CD4-positive, alpha-beta T cell (primary cell): ENCODE measurements around the gene SLC9A4. TPM values are rescaled to one million over a fixed set of nuclear protein-coding genes. Genes with fewer than 3 reads are reported as not detected.

Source experiments
- ATAC-seq: fragments of 200-7000 bp; cut with Tn5 transposase; one replicate; pipeline ENCODE4 v1.10.0; 2022; ENCODE audit warnings: mild to moderate bottlenecking; ENCODE audit not compliant: poor library complexity
- CTCF ChIA-PET: fragments of 350-600 bp; sonication (Branson Sonifier 250); formaldehyde crosslinking; loops from one replicate; lab custom pipeline; 2021; ENCODE audit warnings: antibody characterized with exemption, inconsistent platforms; lab: Charles Lee
- POLR2A ChIA-PET: fragments of 350-600 bp; sonication (Branson Sonifier 250); formaldehyde crosslinking; loops from one replicate; lab custom pipeline; 2021; ENCODE audit warnings: antibody characterized with exemption, inconsistent platforms; lab: Charles Lee
- DNase-seq, 14 experiments: peaks; one replicate each; pipeline ENCODE4 v3.0.0-alpha.2; 2013 to 2020; ENCODE audit warnings: mixed read lengths in 2 of 14
- H3K27ac ChIP-seq, 2 donors: one replicate each; pipeline versions ENCODE4 v1.5.1 to v1.7.0; 2013; ENCODE audit warnings: low read length in 2 of 2, low read depth in 1 of 2, mild to moderate bottlenecking in 1 of 2
- H3K27me3 ChIP-seq, 2 experiments: 1 replicate in 1 of 2; 2 replicates in 1 of 2; pipeline versions ENCODE4 v1.6.1 to v1.7.0; 2013; ENCODE audit warnings: low read length in 2 of 2, control low read depth in 1 of 2, mild to moderate bottlenecking in 1 of 2, moderate library complexity in 1 of 2; ENCODE audit not compliant: insufficient read depth in 2 of 2, control insufficient read depth in 1 of 2
- H3K36me3 ChIP-seq: one replicate; pipeline ENCODE4 v1.6.1; 2013; ENCODE audit warnings: low read length, control low read depth; ENCODE audit not compliant: insufficient read depth
- H3K4me1 ChIP-seq: one replicate; pipeline ENCODE4 v1.6.1; 2013; ENCODE audit warnings: low read length, control low read depth; ENCODE audit not compliant: insufficient read depth
- H3K4me3 ChIP-seq: one replicate; pipeline ENCODE4 v1.5.1; 2013; ENCODE audit warnings: mild to moderate bottlenecking, low read length, moderate library complexity
- H3K9me3 ChIP-seq, 2 experiments: 1 replicate in 1 of 2; 2 replicates in 1 of 2; pipeline versions ENCODE4 v1.6.1 to v1.7.0; 2013; ENCODE audit warnings: low read length in 2 of 2, mild to moderate bottlenecking in 2 of 2, control low read depth in 1 of 2, moderate library complexity in 1 of 2; ENCODE audit not compliant: control insufficient read depth in 1 of 2, insufficient read depth in 1 of 2
- H3K27ac Mint-ChIP-seq: one replicate; pipeline ENCODE4 v1.8.0; 2020; ENCODE audit warnings: mixed read lengths
- H3K27me3 Mint-ChIP-seq: one replicate; pipeline ENCODE4 v1.8.0; 2021; ENCODE audit warnings: mixed read lengths
- H3K36me3 Mint-ChIP-seq: one replicate; pipeline ENCODE4 v1.8.0; 2021; ENCODE audit warnings: low read depth, mixed read lengths
- H3K4me1 Mint-ChIP-seq: one replicate; pipeline ENCODE4 v1.8.0; 2021; ENCODE audit warnings: low read depth, mixed read lengths
- H3K4me3 Mint-ChIP-seq: one replicate; pipeline ENCODE4 v1.8.0; 2020; ENCODE audit warnings: mild to moderate bottlenecking, mixed read lengths
- H3K9me3 Mint-ChIP-seq: one replicate; pipeline ENCODE4 v1.8.0; 2020; ENCODE audit warnings: mixed read lengths
- CTCF ChIP-seq: fragments of 200-600 bp; IDR thresholded peaks from one replicate; pipeline ENCODE4 v1.8.0; 2022; ENCODE audit warnings: antibody characterized with exemption, mild to moderate bottlenecking
- intact Hi-C, 2 experiments: fragments of 100-400 bp; cut with DNase I in 1 of 2; cut with micrococcal nuclease in 1 of 2; formaldehyde crosslinking; loops; one replicate each; pipeline versions ENCODE4 v1.15.1 to v1.9.0; 2023 to 2025; cut with DNase I, micrococcal nuclease
- total RNA-seq, 174 experiments: library from RNA in 2 of 174; stranded (reverse) in 2 of 174; gene quantifications; one replicate each; pipeline ENCODE4 v1.2.3 and lab custom pipeline; 2021 to 2026

Gene SLC9A4
- total RNA-seq, 2 experiments from 2014 or later = not detected

GRCh38 chr2:102498414-102498813 lies 25.4 kb downstream of the SLC9A4 start:
- no peaks in the 10 kb centered on the region for H3K4me1 Mint-ChIP-seq
- Histone ChIP-seq H3K27ac (no peak overlapping the region), H3K4me1 (no peaks in the 10 kb centered on the region), H3K9me3 (no peaks in the 10 kb centered on the region), H3K36me3 (no peaks in the 10 kb centered on the region), H3K27me3 (peaks cover 2 to 7% of the 10 kb centered on the region in 2 experiments), H3K4me3 (no peak overlapping the region)
- no peaks in the 10 kb centered on the region for H3K9me3 Mint-ChIP-seq
- ChIA-PET POLR2A (no interaction called here), CTCF (no interaction called here)
- peaks cover 9% of the 10 kb centered on the region for H3K27me3 Mint-ChIP-seq
- no peak overlapping the region for H3K4me3 Mint-ChIP-seq
- no peaks in the 10 kb centered on the region for H3K36me3 Mint-ChIP-seq
- no peak for TF ChIP-seq CTCF
- DNase-seq = no peak
- no peak overlapping the region for H3K27ac Mint-ChIP-seq
- intact Hi-C loops = no loop called here
- ATAC-seq = no peak

- no peak overlapping the region for H3K27ac Mint-ChIP-seq
- DNase-seq = no peak
- H3K9me3 Mint-ChIP-seq = no peaks in the 10 kb centered on the region
- CTCF ChIA-PET = no interaction called here
- H3K9me3 ChIP-seq = no peaks in the 10 kb centered on the region
- H3K36me3 Mint-ChIP-seq = no peaks in the 10 kb centered on the region
- POLR2A ChIA-PET = no interaction called here
- no peaks in the 10 kb centered on the region for H3K4me1 ChIP-seq
- H3K4me3 Mint-ChIP-seq = no peak overlapping the region
- TF ChIP-seq CTCF = no peak
- peaks cover 13% of the 10 kb centered on the region for H3K27me3 Mint-ChIP-seq
- H3K27me3 ChIP-seq = peaks cover 2 to 4% of the 10 kb centered on the region in 2 experiments
- H3K27ac ChIP-seq = no peak overlapping the region
- ATAC-seq = no peak
- no peaks in the 10 kb centered on the region for H3K36me3 ChIP-seq
- intact Hi-C loops = no loop called here
- no peak overlapping the region for H3K4me3 ChIP-seq
- H3K4me1 Mint-ChIP-seq = no peaks in the 10 kb centered on the region
These were observed 26.5 kb downstream of the SLC9A4 start for GRCh38 chr2:102499558-102499957.

DNA sequence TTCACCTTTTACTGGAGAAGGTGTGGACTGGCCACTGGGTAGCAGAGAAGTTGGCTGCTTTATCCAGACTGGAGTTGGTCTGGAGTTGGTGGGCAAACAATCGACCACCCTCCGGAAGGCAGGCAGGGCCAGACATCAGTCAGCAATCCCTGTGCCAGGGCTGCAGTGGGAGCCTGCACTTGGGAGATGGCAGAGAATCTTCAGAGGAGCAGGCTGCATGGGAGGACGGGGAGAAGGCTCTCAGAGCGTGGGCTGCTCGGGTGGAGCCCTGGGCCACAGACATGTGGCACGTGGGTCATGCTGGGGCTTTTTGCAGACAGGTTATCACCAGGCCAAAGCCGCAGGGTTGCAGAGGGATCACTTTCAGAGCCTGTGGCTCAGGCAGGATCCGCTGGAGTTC lies 29.6 kb downstream of the SLC9A4 start:
- TF ChIP-seq CTCF = no peak
- DNase-seq (no peak), ATAC-seq (no peak)
- Mint-ChIP-seq H3K4me3 (no peak overlapping the region), H3K27ac (no peak overlapping the region), H3K9me3 (no peaks in the 10 kb centered on the region), H3K4me1 (no peaks in the 10 kb centered on the region), H3K36me3 (no peaks in the 10 kb centered on the region), H3K27me3 (peaks cover 22% of the 10 kb centered on the region)
- CTCF ChIA-PET = no interaction called here
- H3K36me3 ChIP-seq = no peaks in the 10 kb centered on the region
- H3K9me3 ChIP-seq = no peaks in the 10 kb centered on the region
- intact Hi-C loops = no loop called here
- no peak overlapping the region for H3K4me3 ChIP-seq
- peaks cover 4 to 5% of the 10 kb centered on the region in 2 experiments for H3K27me3 ChIP-seq
- no peaks in the 10 kb centered on the region for H3K4me1 ChIP-seq
- H3K27ac ChIP-seq = no peak overlapping the region
- POLR2A ChIA-PET = no interaction called here
